ENCODE measurements around the gene TBC1D23. TPM values are rescaled to one million over a fixed set of nuclear protein-coding genes. Genes with fewer than 3 reads are reported as not detected.
"Not testable (repeated sequence)": the region's sequence is repeated elsewhere in the genome, so short reads cannot be mapped to it uniquely, and the experiment has no call there.

The TBC1D23 gene
- total and polyA plus RNA-seq, 8 donors = 7.0 to 79.5 (median 17.3) TPM

GRCh38 chr3:100333970-100334487, 73.2 kb downstream of the TBC1D23 start:
- Histone ChIP-seq H3K27ac (peak overlapping the region; percentile 81 to 94 (median 91)), H3K4me3 (peak overlapping the region; percentile 65 to 78 (median 71)), H3K36me3 (peaks cover under 1 to 7% (median 2%) of the 10 kb centered on the region in 4 donors), H3K9me3 (no peaks in the 10 kb centered on the region), H3K4me1 (peaks cover 4 to 27% (median 16%) of the 10 kb centered on the region in 4 donors), H3K27me3 (no peaks in the 10 kb centered on the region)
- 35 to 41% (median 38%) methylated on average over 14 of the region's 14 CpGs for whole genome bisulfite sequencing, 5 donors
- DNase-seq = no peak
- TF ChIP-seq CTCF (IDR thresholded peaks at IDR 0.05) (no peak), EP300 (IDR thresholded peaks at IDR 0.05) (peak; percentile 8), POLR2AphosphoS5 (IDR thresholded peaks at IDR 0.05) (no peak)
- intact Hi-C loops (cut with DNase I; ENCODE audit: low total_unique reads) = no loop called here

- H3K27ac ChIP-seq = peak within 1 kb of the TSS; percentile 81 to 94 (median 91)
- DNase-seq = peak; percentile 90 to 95
- TF ChIP-seq CTCF (IDR thresholded peaks at IDR 0.05) (no peak), POLR2A (IDR thresholded peaks at IDR 0.05) (no peak), POLR2AphosphoS5 (IDR thresholded peaks at IDR 0.05) (peak in 2 of 3 donors; percentile 73 to 74), EP300 (IDR thresholded peaks at IDR 0.05) (no peak)
- peaks cover 4 to 14% (median 8%) of the 10 kb centered on the region in 4 donors for H3K36me3 ChIP-seq
- intact Hi-C loops (cut with DNase I; ENCODE audit: low total_unique reads) = no loop called here
- WGBS, 5 donors = 0 to 1% (median 1%) methylated on average over 18 to 77 of the region's 77 CpGs
- H3K4me1 ChIP-seq = peaks cover 4 to 27% (median 16%) of the 10 kb centered on the region in 4 donors
- no peaks in the 10 kb centered on the region for H3K9me3 ChIP-seq
- peak within 1 kb of the TSS; percentile 65 to 78 (median 71) for H3K4me3 ChIP-seq
- H3K27me3 ChIP-seq = no peaks in the 10 kb centered on the region
These were observed 73.9 kb downstream of the TBC1D23 start, which contains the start of gene NIT2 for GRCh38 chr3:100334488-100335351. TSS of gene NIT2 (plus strand) at chr3:100334757. CDS start at chr3:100334792, 35 bp downstream.

GRCh38 chr3:100335434-100335833, 74.6 kb downstream of the TBC1D23 start:
- Histone ChIP-seq H3K4me1 (peaks cover 4 to 27% (median 16%) of the 10 kb centered on the region in 4 donors), H3K4me3 (peak overlapping the region; percentile 65 to 78 (median 71)), H3K27ac (peak overlapping the region in 4 of 5 donors; percentile 81 to 94 (median 89)), H3K9me3 (no peaks in the 10 kb centered on the region), H3K27me3 (no peaks in the 10 kb centered on the region), H3K36me3 (peaks cover 9 to 21% (median 15%) of the 10 kb centered on the region in 4 donors)
- intact Hi-C loops (cut with DNase I; ENCODE audit: low total_unique reads) = no loop called here
- WGBS, 5 donors = 43 to 65% (median 61%) methylated on average over 14 of the region's 14 CpGs
- TF ChIP-seq CTCF (IDR thresholded peaks at IDR 0.05) = no peak
- no peak for TF ChIP-seq POLR2AphosphoS5 (IDR thresholded peaks at IDR 0.05)
- no peak for TF ChIP-seq POLR2A (IDR thresholded peaks at IDR 0.05)
- no peak for TF ChIP-seq EP300 (IDR thresholded peaks at IDR 0.05)
- DNase-seq = peak in 1 of 2 donors; percentile 58

GRCh38 chr3:100336229-100336628, 75.4 kb downstream of the TBC1D23 start:
- H3K9me3 ChIP-seq; H3K4me3 ChIP-seq; DNase-seq; intact Hi-C loops (cut with DNase I; ENCODE audit: low total_unique reads); H3K27me3 ChIP-seq: not testable (repeated sequence)
- H3K4me1 ChIP-seq = peaks cover 4 to 27% (median 16%) of the 10 kb centered on the region in 4 donors
- peak overlapping the region in 1 of 5 donors; percentile 94 for H3K27ac ChIP-seq
- peaks cover 14 to 29% (median 23%) of the 10 kb centered on the region in 4 donors for H3K36me3 ChIP-seq
- 90 to 98% (median 95%) methylated on average over 9 to 10 of the region's 10 CpGs for whole genome bisulfite sequencing, 5 donors

All from stomach (tissue), 9 donors.